ENCODE data around the gene ZC3H7A.

- no peak for TF ChIP-seq ZBTB21 (CRISPR knock-in tag; IDR thresholded peaks at IDR 0.05; ENCODE audit: borderline replicate concordance)
- no peak for TF ChIP-seq USF1 (CRISPR knock-in tag; IDR thresholded peaks at IDR 0.05)
- TF ChIP-seq, protein P1, sequence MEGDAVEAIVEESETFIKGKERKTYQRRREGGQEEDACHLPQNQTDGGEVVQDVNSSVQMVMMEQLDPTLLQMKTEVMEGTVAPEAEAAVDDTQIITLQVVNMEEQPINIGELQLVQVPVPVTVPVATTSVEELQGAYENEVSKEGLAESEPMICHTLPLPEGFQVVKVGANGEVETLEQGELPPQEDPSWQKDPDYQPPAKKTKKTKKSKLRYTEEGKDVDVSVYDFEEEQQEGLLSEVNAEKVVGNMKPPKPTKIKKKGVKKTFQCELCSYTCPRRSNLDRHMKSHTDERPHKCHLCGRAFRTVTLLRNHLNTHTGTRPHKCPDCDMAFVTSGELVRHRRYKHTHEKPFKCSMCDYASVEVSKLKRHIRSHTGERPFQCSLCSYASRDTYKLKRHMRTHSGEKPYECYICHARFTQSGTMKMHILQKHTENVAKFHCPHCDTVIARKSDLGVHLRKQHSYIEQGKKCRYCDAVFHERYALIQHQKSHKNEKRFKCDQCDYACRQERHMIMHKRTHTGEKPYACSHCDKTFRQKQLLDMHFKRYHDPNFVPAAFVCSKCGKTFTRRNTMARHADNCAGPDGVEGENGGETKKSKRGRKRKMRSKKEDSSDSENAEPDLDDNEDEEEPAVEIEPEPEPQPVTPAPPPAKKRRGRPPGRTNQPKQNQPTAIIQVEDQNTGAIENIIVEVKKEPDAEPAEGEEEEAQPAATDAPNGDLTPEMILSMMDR (IDR thresholded peaks at IDR 0.05): no peak
- TF ChIP-seq GABPB1 (CRISPR knock-in tag; IDR thresholded peaks at IDR 0.05): no peak
- no peak for TF ChIP-seq FOXJ3 (CRISPR knock-in tag; IDR thresholded peaks at IDR 0.05; ENCODE audit: borderline replicate concordance)
- no peak for TF ChIP-seq E2F5 (CRISPR knock-in tag; IDR thresholded peaks at IDR 0.05)
Observed at GRCh38 chr16:11793840-11794239, 3.2 kb downstream of the ZC3H7A start.
